Erythroblast (primary cell): ENCODE measurements around the gene WDR76.

Source experiments
- GATA1 ChIP-seq: IDR thresholded peaks from 2 replicates; pipeline ENCODE4 v1.6.1; 2011; ENCODE audit warnings: low read depth, mild to moderate bottlenecking, control low read depth, low read length, moderate library complexity
- POLR2A ChIP-seq: IDR thresholded peaks from 2 replicates; pipeline ENCODE4 v1.6.1; 2011; ENCODE audit warnings: mild to moderate bottlenecking, low read length

- TF ChIP-seq POLR2A = no peak
- no peak for TF ChIP-seq GATA1
These were observed 86.4 kb downstream of the WDR76 start for GRCh38 chr15:43913026-43913780.
